Neural progenitor cell (in vitro differentiated cells): ENCODE results near the gene ZDHHC11. TPM values are rescaled to one million over a fixed set of nuclear protein-coding genes. Genes with fewer than 3 reads are reported as not detected.
"Not testable (repeated sequence)": the region's sequence is repeated elsewhere in the genome, so short reads cannot be mapped to it uniquely, and the experiment has no call there.

Source experiments
- DNase-seq: peaks from one replicate; pipeline ENCODE4 v3.0.0-alpha.2; 2016; ENCODE audit warnings: low spot score
- H2AFZ ChIP-seq: fragments of 200-600 bp; sonication (generic); replicated peaks from 2 replicates; pipeline ENCODE4 v1.6.1; 2016; ENCODE audit warnings: antibody characterized with exemption
- H3F3A ChIP-seq: fragments of 200-600 bp; sonication (generic); 2 replicates; pipeline ENCODE4 v1.6.1; 2016; ENCODE audit warnings: antibody characterized with exemption, low read depth
- H3K27ac ChIP-seq: fragments of 200-600 bp; sonication (generic); 2 replicates; pipeline ENCODE4 v1.5.1; 2016; ENCODE audit warnings: mild to moderate bottlenecking
- H3K27me3 ChIP-seq: fragments of 200-600 bp; sonication (generic); 2 replicates; pipeline ENCODE4 v1.6.1; 2016; ENCODE audit warnings: mild to moderate bottlenecking, moderate library complexity
- H3K36me3 ChIP-seq: fragments of 200-600 bp; sonication (generic); 2 replicates; pipeline ENCODE4 v1.5.1; 2016
- H3K4me1 ChIP-seq: fragments of 200-600 bp; sonication (generic); 2 replicates; pipeline ENCODE4 v1.6.1; 2016; ENCODE audit warnings: mixed run types
- H3K4me2 ChIP-seq: fragments of 200-600 bp; sonication (generic); 2 replicates; pipeline ENCODE4 v1.6.1; 2016
- H3K4me3 ChIP-seq: fragments of 200-600 bp; sonication (generic); 2 replicates; pipeline ENCODE4 v1.5.1; 2016
- H3K79me2 ChIP-seq: fragments of 200-600 bp; sonication (generic); 2 replicates; pipeline ENCODE4 v1.6.1; 2016; ENCODE audit warnings: low read depth
- H3K9ac ChIP-seq: fragments of 200-600 bp; sonication (generic); 2 replicates; pipeline ENCODE4 v1.6.1; 2016
- H3K9me3 ChIP-seq: fragments of 200-600 bp; sonication (generic); 2 replicates; pipeline ENCODE4 v1.5.1; 2016; ENCODE audit warnings: low read depth
- H4K20me1 ChIP-seq: fragments of 200-600 bp; sonication (generic); 2 replicates; pipeline ENCODE4 v1.6.1; 2016; ENCODE audit warnings: low read depth
- H3K27ac Mint-ChIP-seq: 3 replicates; pipeline ENCODE4 v1.8.0; 2021; ENCODE audit warnings: mixed read lengths
- H3K27me3 Mint-ChIP-seq: 2 replicates; pipeline ENCODE4 v1.8.0; 2022; ENCODE audit warnings: low read depth, mild to moderate bottlenecking, inconsistent platforms, moderate library complexity, mixed read lengths; ENCODE audit not compliant: insufficient read depth
- H3K36me3 Mint-ChIP-seq: 3 replicates; pipeline ENCODE4 v1.8.0; 2021; ENCODE audit warnings: mixed read lengths
- H3K4me1 Mint-ChIP-seq: 3 replicates; pipeline ENCODE4 v1.8.0; 2021; ENCODE audit warnings: mixed read lengths
- H3K4me3 Mint-ChIP-seq: 3 replicates; pipeline ENCODE4 v1.8.0; 2021; ENCODE audit warnings: mild to moderate bottlenecking, moderate library complexity, mixed read lengths
- H3K9me3 Mint-ChIP-seq: 3 replicates; pipeline ENCODE4 v1.8.0; 2020; ENCODE audit warnings: mixed read lengths
- total RNA-seq: library from RNA; depleted of rRNA; stranded (reverse); fragments of >200 nt; gene quantifications from 2 replicates; pipeline ENCODE4 v1.2.3, GENCODE V29; 2015; ENCODE audit warnings: low replicate concordance
- TF ChIP-seq, protein P1 (sequence below): fragments of 200-600 bp; sonication (generic); IDR thresholded peaks from 2 replicates; pipeline ENCODE4 v1.5.1; 2017; ENCODE audit warnings: antibody characterized with exemption, mild to moderate bottlenecking

Gene ZDHHC11
- total RNA-seq, 1 donor from 2014 or later, result 0.92 TPM

GRCh38 chr5:845676-846601 is 4.8 kb downstream of the ZDHHC11 start:
- not testable (repeated sequence) for H3K4me3 Mint-ChIP-seq, DNase-seq, H3K4me2 ChIP-seq, H3K79me2 ChIP-seq, H3K27me3 ChIP-seq, H3K27ac ChIP-seq, H3K36me3 Mint-ChIP-seq, H2AFZ ChIP-seq, H3K9me3 ChIP-seq, H3K9me3 Mint-ChIP-seq, H4K20me1 ChIP-seq, H3F3A ChIP-seq, H3K27me3 Mint-ChIP-seq, H3K9ac ChIP-seq, H3K36me3 ChIP-seq, H3K4me3 ChIP-seq
- peak overlapping the region; percentile 9 for H3K27ac Mint-ChIP-seq
- H3K4me1 Mint-ChIP-seq, result peaks cover 21% of the 10 kb centered on the region
- H3K4me1 ChIP-seq, result peaks cover 20% of the 10 kb centered on the region

DNA sequence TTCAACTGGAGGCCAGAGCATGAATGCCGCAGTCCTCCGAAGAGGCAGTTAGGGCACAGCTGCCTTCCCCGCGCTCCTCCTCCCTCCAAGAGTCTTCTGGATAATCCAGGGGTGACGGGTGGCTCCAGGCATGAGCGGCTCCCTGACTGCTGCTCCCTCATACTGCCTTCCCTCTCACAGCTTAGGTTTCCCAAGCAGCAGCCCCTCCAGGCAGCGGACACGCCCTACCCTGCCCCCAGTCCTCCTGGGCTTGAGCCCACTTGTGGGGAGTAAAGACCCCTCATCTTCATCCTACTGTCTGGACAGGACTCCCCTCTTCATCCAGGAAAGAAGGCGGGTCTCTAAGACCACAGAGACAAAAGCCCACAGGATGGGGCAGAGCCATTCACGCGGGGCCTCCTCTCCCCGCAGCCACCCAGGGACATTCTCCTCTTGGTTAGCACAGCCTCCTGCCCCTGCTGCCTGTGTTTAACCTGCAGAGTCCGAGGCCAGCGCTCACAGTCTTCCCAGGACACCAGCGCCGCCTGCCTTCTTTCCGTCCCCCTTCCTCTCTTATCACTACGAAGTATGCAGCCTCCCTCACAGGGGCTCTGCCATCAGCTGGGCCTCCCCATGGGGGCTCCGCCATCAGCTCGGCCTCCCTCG is 5.6 kb downstream of the ZDHHC11 start:
- peak overlapping the region; percentile 82 for H2AFZ ChIP-seq
- peak overlapping the region; percentile 93 for H3K27ac Mint-ChIP-seq
- H3K4me3 ChIP-seq, H3K36me3 ChIP-seq, H3F3A ChIP-seq, H3K79me2 ChIP-seq, H4K20me1 ChIP-seq, H3K9me3 Mint-ChIP-seq, H3K36me3 Mint-ChIP-seq, H3K9ac ChIP-seq, H3K9me3 ChIP-seq, H3K27me3 ChIP-seq, H3K27me3 Mint-ChIP-seq: not testable (repeated sequence)
- peaks cover 16% of the 10 kb centered on the region for H3K4me1 ChIP-seq
- H3K27ac ChIP-seq, result peak overlapping the region; percentile 55
- peak; percentile 62 for DNase-seq
- peak overlapping the region; percentile 70 for H3K4me2 ChIP-seq
- H3K4me3 Mint-ChIP-seq, result peak overlapping the region; percentile 17
- H3K4me1 Mint-ChIP-seq, result peaks cover 19% of the 10 kb centered on the region

GRCh38 chr5:844426-844825 is 6.4 kb downstream of the ZDHHC11 start:
- not testable (repeated sequence) for H3K36me3 Mint-ChIP-seq, H3K9me3 ChIP-seq, H3K9ac ChIP-seq, H3K9me3 Mint-ChIP-seq, H3F3A ChIP-seq, H3K79me2 ChIP-seq, H3K27me3 ChIP-seq, H3K27me3 Mint-ChIP-seq, H3K27ac Mint-ChIP-seq, H2AFZ ChIP-seq, H3K4me3 Mint-ChIP-seq, DNase-seq, H3K4me3 ChIP-seq, H3K36me3 ChIP-seq, H4K20me1 ChIP-seq
- H3K4me1 ChIP-seq, result peaks cover 11% of the 10 kb centered on the region
- H3K4me2 ChIP-seq, result peak overlapping the region; percentile 70
- peak overlapping the region; percentile 55 for H3K27ac ChIP-seq
- H3K4me1 Mint-ChIP-seq, result peaks cover 12% of the 10 kb centered on the region

- H2AFZ ChIP-seq, H3K4me1 Mint-ChIP-seq, H3K27ac ChIP-seq, H3K27ac Mint-ChIP-seq, H3F3A ChIP-seq, H3K9me3 ChIP-seq, H3K36me3 ChIP-seq, H3K36me3 Mint-ChIP-seq, H3K4me3 Mint-ChIP-seq, H3K9me3 Mint-ChIP-seq, H3K27me3 Mint-ChIP-seq, H4K20me1 ChIP-seq, H3K9ac ChIP-seq, H3K4me3 ChIP-seq, H3K27me3 ChIP-seq, H3K79me2 ChIP-seq, H3K4me2 ChIP-seq: not testable (repeated sequence)
- TF ChIP-seq, protein P1, sequence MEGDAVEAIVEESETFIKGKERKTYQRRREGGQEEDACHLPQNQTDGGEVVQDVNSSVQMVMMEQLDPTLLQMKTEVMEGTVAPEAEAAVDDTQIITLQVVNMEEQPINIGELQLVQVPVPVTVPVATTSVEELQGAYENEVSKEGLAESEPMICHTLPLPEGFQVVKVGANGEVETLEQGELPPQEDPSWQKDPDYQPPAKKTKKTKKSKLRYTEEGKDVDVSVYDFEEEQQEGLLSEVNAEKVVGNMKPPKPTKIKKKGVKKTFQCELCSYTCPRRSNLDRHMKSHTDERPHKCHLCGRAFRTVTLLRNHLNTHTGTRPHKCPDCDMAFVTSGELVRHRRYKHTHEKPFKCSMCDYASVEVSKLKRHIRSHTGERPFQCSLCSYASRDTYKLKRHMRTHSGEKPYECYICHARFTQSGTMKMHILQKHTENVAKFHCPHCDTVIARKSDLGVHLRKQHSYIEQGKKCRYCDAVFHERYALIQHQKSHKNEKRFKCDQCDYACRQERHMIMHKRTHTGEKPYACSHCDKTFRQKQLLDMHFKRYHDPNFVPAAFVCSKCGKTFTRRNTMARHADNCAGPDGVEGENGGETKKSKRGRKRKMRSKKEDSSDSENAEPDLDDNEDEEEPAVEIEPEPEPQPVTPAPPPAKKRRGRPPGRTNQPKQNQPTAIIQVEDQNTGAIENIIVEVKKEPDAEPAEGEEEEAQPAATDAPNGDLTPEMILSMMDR, result peak; percentile 37
- peak; percentile 61 for DNase-seq
- peaks cover 11% of the 10 kb centered on the region for H3K4me1 ChIP-seq
Observed at GRCh38 chr5:843926-844325, 6.9 kb downstream of the ZDHHC11 start.

- H3K4me1 ChIP-seq, result peaks cover 11% of the 10 kb centered on the region
- H3K27me3 Mint-ChIP-seq, H3K27ac ChIP-seq, H3K36me3 Mint-ChIP-seq, H3K27me3 ChIP-seq, H3F3A ChIP-seq, H3K79me2 ChIP-seq, H3K9me3 ChIP-seq, H3K9me3 Mint-ChIP-seq, H2AFZ ChIP-seq, H3K4me3 Mint-ChIP-seq, H3K27ac Mint-ChIP-seq, H4K20me1 ChIP-seq, DNase-seq, H3K4me2 ChIP-seq, H3K4me1 Mint-ChIP-seq, H3K4me3 ChIP-seq, H3K9ac ChIP-seq, H3K36me3 ChIP-seq: not testable (repeated sequence)
Observed at GRCh38 chr5:843371-843770, 7.4 kb downstream of the ZDHHC11 start.

- H4K20me1 ChIP-seq, H3K4me1 Mint-ChIP-seq, H3K27ac ChIP-seq, H3K9me3 Mint-ChIP-seq, H3K4me3 Mint-ChIP-seq, H3K27me3 ChIP-seq, H3K9ac ChIP-seq, H3K36me3 ChIP-seq, H3K27me3 Mint-ChIP-seq, H2AFZ ChIP-seq, H3K4me3 ChIP-seq, H3K36me3 Mint-ChIP-seq, DNase-seq, H3K4me2 ChIP-seq, H3K79me2 ChIP-seq, H3K9me3 ChIP-seq, H3F3A ChIP-seq: not testable (repeated sequence)
- peak overlapping the region; percentile 53 for H3K27ac Mint-ChIP-seq
- H3K4me1 ChIP-seq, result peaks cover 11% of the 10 kb centered on the region
Observed at GRCh38 chr5:842402-843221, 8.2 kb downstream of the ZDHHC11 start.
